K562 (cell line): ENCODE results near the gene UBE2QL1. TPM values are rescaled to one million over a fixed set of nuclear protein-coding genes. Genes with fewer than 3 reads are reported as not detected.

Source experiments
- ATAC-seq: fragments of 200-7000 bp; cut with Tn5 transposase; 3 replicates; pipeline ENCODE4 v1.9.1; 2020; ENCODE audit warnings: moderate library complexity
- BruUV-seq: library from RNA; stranded (reverse); fragments of 400-500 nt; replicated peaks from 2 replicates; lab custom pipeline; 2021; lab: Mats Ljungman, UMichigan
- CTCF ChIA-PET: fragments of 300-600 bp; formaldehyde crosslinking; extraction: SDS; loops from one replicate; lab custom pipeline; 2021; ENCODE audit warnings: low intra/inter-chr PET ratio; lab: Yijun Ruan, JAX
- POLR2A ChIA-PET: fragments of 300-600, 350-650 bp; sonication (Branson Sonifier 250); formaldehyde crosslinking; extraction: SDS; loops from one replicate; lab custom pipeline; 2021; ENCODE audit warnings: antibody characterized with exemption, inconsistent platforms; lab: Yijun Ruan, JAX
- DNase-seq, 4 experiments: peaks; one replicate each; pipeline versions ENCODE4 v3.0.0 to v3.0.0-alpha.2; 2011 to 2018; ENCODE audit warnings: low spot score in 3 of 4, mixed read lengths in 3 of 4; ENCODE audit errors: extremely low read depth in 1 of 4
- FAIRE-seq: peaks from 2 replicates; lab custom pipeline; 2011; peaks lifted over from hg19 to GRCh38; lab: Jason Lieb, UNC
- H2AFZ ChIP-seq: 2 replicates; pipeline ENCODE4 v1.6.0; 2011; ENCODE audit warnings: low read depth, low read length, control low read depth, inconsistent platforms
- H3K27ac ChIP-seq: fragments of 200-600 bp; 3 replicates; pipeline ENCODE4 v1.8.0; 2011; ENCODE audit warnings: low read depth, mild to moderate bottlenecking, control low read depth, inconsistent platforms, low read length, moderate library complexity, mixed read lengths; ENCODE audit errors: extremely low read depth
- H3K27me3 ChIP-seq, 2 experiments: fragments of 300-600 bp in 1 of 2; 2 replicates in 1 of 2; 3 replicates in 1 of 2; pipeline versions ENCODE4 v1.6.0 to v1.8.0; 2011; ENCODE audit warnings: inconsistent platforms in 2 of 2, low read length in 2 of 2, mild to moderate bottlenecking in 1 of 2, mixed read lengths in 1 of 2, moderate library complexity in 1 of 2; ENCODE audit not compliant: control insufficient read depth in 2 of 2, insufficient read depth in 2 of 2
- H3K36me3 ChIP-seq: fragments of 300-600 bp; 3 replicates; pipeline ENCODE4 v1.8.0; 2011; ENCODE audit warnings: mild to moderate bottlenecking, low read length, inconsistent platforms; ENCODE audit not compliant: control insufficient read depth, insufficient read depth
- H3K4me1 ChIP-seq, 2 experiments: fragments of 200-600 bp in 1 of 2; replicated peaks in 1 of 2; 2 replicates in 1 of 2; 3 replicates in 1 of 2; pipeline versions ENCODE4 v1.5.1 to v1.8.0; 2011; ENCODE audit warnings: inconsistent platforms in 2 of 2, low read length in 2 of 2, mild to moderate bottlenecking in 1 of 2, mixed read lengths in 1 of 2, moderate library complexity in 1 of 2; ENCODE audit not compliant: control insufficient read depth in 2 of 2, insufficient read depth in 2 of 2
- H3K4me2 ChIP-seq: 2 replicates; pipeline ENCODE4 v1.6.1; 2011; ENCODE audit warnings: low read length, control low read depth, inconsistent platforms, mixed read lengths; ENCODE audit not compliant: insufficient read depth
- H3K4me3 ChIP-seq: fragments of 200-600 bp; sonication (generic), shearing (Covaris generic); 2 replicates; pipeline ENCODE4 v1.5.1; 2016; ENCODE audit warnings: control low read depth, inconsistent platforms
- H3K79me2 ChIP-seq: fragments of 200-600 bp; 3 replicates; pipeline ENCODE4 v1.8.0; 2011; ENCODE audit warnings: low read length, inconsistent platforms; ENCODE audit not compliant: control insufficient read depth, insufficient read depth
- H3K9ac ChIP-seq, 2 experiments: 2 replicates each; pipeline versions ENCODE4 v1.6.0 to v1.6.1; 2011; ENCODE audit warnings: low read depth in 2 of 2, low read length in 2 of 2, control low read depth in 1 of 2, inconsistent platforms in 1 of 2, mild to moderate bottlenecking in 1 of 2, mixed read lengths in 1 of 2; ENCODE audit not compliant: insufficient read depth in 1 of 2
- H3K9me1 ChIP-seq: one replicate; pipeline ENCODE4 v1.6.0; 2011; ENCODE audit warnings: inconsistent platforms, mild to moderate bottlenecking, low read length, moderate library complexity; ENCODE audit not compliant: control insufficient read depth, insufficient read depth
- H3K9me3 ChIP-seq: replicated peaks from 2 replicates; pipeline ENCODE4 v1.5.1; 2011; ENCODE audit warnings: low read depth, low read length, inconsistent platforms; ENCODE audit not compliant: control insufficient read depth, insufficient read depth
- H4K20me1 ChIP-seq: replicated peaks from 2 replicates; pipeline ENCODE4 v1.6.1; 2011; ENCODE audit warnings: low read length, inconsistent platforms, mixed read lengths; ENCODE audit not compliant: control insufficient read depth, insufficient read depth
- CLOCK ChIP-seq: fragments of 250-450 bp; sonication (Bioruptor Pico); IDR thresholded peaks from 2 replicates; pipeline ENCODE4 v1.4.0; 2020; ENCODE audit warnings: mild to moderate bottlenecking, moderate library complexity, borderline replicate concordance
- MTA2 ChIP-seq: fragments of 450-650 bp; IDR thresholded peaks from 2 replicates; pipeline ENCODE4 v1.6.1; 2016; ENCODE audit warnings: low read depth
- POLR2A ChIP-seq: fragments of 450-650 bp; conservative IDR thresholded peaks from 2 replicates; pipeline ENCODE4 v1.6.1; 2016
- ZBTB17 ChIP-seq: fragments of 450-650 bp; formaldehyde crosslinking; IDR thresholded peaks from 2 replicates; pipeline ENCODE4 v1.4.0; 2020; ENCODE audit warnings: mild to moderate bottlenecking
- WGBS: fragments of 100-300 bp; shearing (Covaris generic); methylation state at CpG from one replicate; pipeline ENCODE4 v1.1.6; 2016; ENCODE audit warnings: low coverage, mixed read lengths; ENCODE audit not compliant: insufficient coverage; ENCODE audit errors: missing lambda C conversion rate; 5-methylcytosine and 5-hydroxymethylcytosine counted together
- in situ Hi-C: fragments of 300-500 bp; cut with MboI; formaldehyde crosslinking; loops from 4 replicates; pipeline ENCODE4 v1.15.0; 2018; ENCODE audit warnings: inconsistent platforms, mixed read lengths
- intact Hi-C: fragments of 100-400 bp; cut with micrococcal nuclease; formaldehyde crosslinking; loops from 2 replicates; pipeline ENCODE4 v1.14.2; 2022
- polyA plus RNA-seq, 8 experiments: library from polyadenylated mRNA; depleted of rRNA in 4 of 8; stranded (reverse) in 5 of 8; unstranded in 3 of 8; fragments of >200 nt; fragmentation: Nextera tagmentation in 2 of 8; fragmentation: Illumina TruSeq in 1 of 8; extraction: Ambion mirVana in 2 of 8; extraction: Trizol in 1 of 8; gene quantifications; 2 replicates each; pipeline versions ENCODE4 v1.2.1 to v1.2.3, GENCODE V29; 2011 to 2014; ENCODE audit warnings: inconsistent platforms in 1 of 8, missing spikeins in 1 of 8
- total RNA-seq, 7 experiments: library from RNA; depleted of rRNA in 6 of 7; stranded (reverse); fragments of >200 nt in 6 of 7; fragmentation: Illumina TruSeq in 2 of 7; extraction: Trizol in 2 of 7; gene quantifications; 2 replicates each; pipeline versions ENCODE4 v1.2.1 to v1.2.3, GENCODE V29; 2011 to 2021; ENCODE audit warnings: low replicate concordance in 1 of 7

UBE2QL1 gene
- total and polyA plus RNA-seq, 9 of the 15 experiments (the other 6 are each of a cell fraction or from before 2014, with no cell fraction given): not detected

GRCh38 chr5:6466975-6467567 lies 18.4 kb downstream of the UBE2QL1 start:
- H3K27me3 ChIP-seq: peaks cover 36 to 69% of the 10 kb centered on the region in 2 experiments
- H2AFZ ChIP-seq: no peak overlapping the region
- H3K27ac ChIP-seq: no peak overlapping the region
- POLR2A ChIA-PET: no interaction called here
- no peaks in the 10 kb centered on the region for H3K79me2 ChIP-seq
- no peak overlapping the region for H3K4me3 ChIP-seq
- H4K20me1 ChIP-seq: no peaks in the 10 kb centered on the region
- H3K4me2 ChIP-seq: no peak overlapping the region
- no peaks in the 10 kb centered on the region for H3K9me3 ChIP-seq
- ATAC-seq (no peak), FAIRE-seq (no peak), DNase-seq (no peak)
- BruUV-seq: no TSS peak
- H3K4me1 ChIP-seq: no peaks in the 10 kb centered on the region
- H3K9ac ChIP-seq: no peak overlapping the region
- TF ChIP-seq ZBTB17: no peak
- no peak for TF ChIP-seq CLOCK
- TF ChIP-seq MTA2: no peak
- no peak for TF ChIP-seq POLR2A
- in situ Hi-C loops: no loop called here
- no peaks in the 10 kb centered on the region for H3K9me1 ChIP-seq
- H3K36me3 ChIP-seq: no peaks in the 10 kb centered on the region
- CTCF ChIA-PET: no interaction called here
- intact Hi-C loops: no loop called here
- 1% methylated on average over 5 of the region's 5 CpGs for WGBS
